AG10803 (cell line): ENCODE results near the gene C1QL1.
A peak's percentile ranks its signal among the peaks of the same experiment; 100 is the strongest.

ENCODE experiments used
- DNase-seq: peaks from one replicate; pipeline ENCODE4 v3.0.0; 2010; ENCODE audit warnings: low read depth
- H3K4me3 ChIP-seq: 2 replicates; pipeline ENCODE4 v1.5.1; 2011; ENCODE audit warnings: mild to moderate bottlenecking, low read length, control low read depth
- TF ChIP-seq, protein P1 (sequence below): conservative IDR thresholded peaks from 2 replicates; pipeline ENCODE4 v1.5.1; 2011; ENCODE audit warnings: mild to moderate bottlenecking, low read length, control low read depth, inconsistent platforms

The C1QL1 gene

DNA sequence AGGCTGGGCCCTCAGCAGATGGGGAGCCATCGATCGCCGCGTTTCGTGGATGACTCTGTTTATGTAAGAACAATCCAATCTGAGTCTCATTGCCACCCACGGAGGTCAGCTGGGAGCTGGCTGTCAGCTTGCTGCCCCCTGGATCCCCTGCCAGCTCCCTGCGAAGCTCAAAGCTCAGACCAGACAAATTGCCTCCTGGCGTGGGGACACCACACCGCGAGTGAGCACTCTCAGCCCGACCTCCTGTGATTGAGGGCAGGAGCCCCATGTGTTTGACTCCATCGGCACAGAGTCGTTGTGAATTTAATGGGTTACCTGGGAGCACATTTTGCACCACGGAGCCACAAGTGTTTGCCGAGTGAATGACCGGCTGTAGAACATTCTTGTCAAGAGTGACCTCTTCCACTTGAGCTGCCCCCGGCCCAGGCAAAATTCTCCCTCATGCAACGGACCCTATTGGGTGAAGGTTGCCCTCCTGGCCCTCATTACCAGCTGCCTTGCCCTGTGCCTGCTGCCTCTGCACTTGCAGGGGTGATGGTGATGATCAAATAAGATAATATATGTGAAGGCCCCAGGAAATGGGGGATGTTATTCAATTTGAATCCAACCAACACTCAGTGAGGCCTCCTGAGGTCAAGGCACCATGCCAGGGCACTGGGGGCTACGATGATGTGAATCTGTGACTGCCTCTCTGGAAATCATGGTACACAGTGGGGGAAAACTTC lies 45.2 kb downstream of the C1QL1 start:
- TF ChIP-seq, protein P1, sequence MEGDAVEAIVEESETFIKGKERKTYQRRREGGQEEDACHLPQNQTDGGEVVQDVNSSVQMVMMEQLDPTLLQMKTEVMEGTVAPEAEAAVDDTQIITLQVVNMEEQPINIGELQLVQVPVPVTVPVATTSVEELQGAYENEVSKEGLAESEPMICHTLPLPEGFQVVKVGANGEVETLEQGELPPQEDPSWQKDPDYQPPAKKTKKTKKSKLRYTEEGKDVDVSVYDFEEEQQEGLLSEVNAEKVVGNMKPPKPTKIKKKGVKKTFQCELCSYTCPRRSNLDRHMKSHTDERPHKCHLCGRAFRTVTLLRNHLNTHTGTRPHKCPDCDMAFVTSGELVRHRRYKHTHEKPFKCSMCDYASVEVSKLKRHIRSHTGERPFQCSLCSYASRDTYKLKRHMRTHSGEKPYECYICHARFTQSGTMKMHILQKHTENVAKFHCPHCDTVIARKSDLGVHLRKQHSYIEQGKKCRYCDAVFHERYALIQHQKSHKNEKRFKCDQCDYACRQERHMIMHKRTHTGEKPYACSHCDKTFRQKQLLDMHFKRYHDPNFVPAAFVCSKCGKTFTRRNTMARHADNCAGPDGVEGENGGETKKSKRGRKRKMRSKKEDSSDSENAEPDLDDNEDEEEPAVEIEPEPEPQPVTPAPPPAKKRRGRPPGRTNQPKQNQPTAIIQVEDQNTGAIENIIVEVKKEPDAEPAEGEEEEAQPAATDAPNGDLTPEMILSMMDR = no peak
- no peak for DNase-seq
- H3K4me3 ChIP-seq = no peak overlapping the region

GRCh38 chr17:44922136-44922535 lies 46.0 kb downstream of the C1QL1 start:
- TF ChIP-seq, protein P1 = no peak
- no peak for DNase-seq
- no peak overlapping the region for H3K4me3 ChIP-seq

- no peak for DNase-seq
- H3K4me3 ChIP-seq = no peak overlapping the region
- TF ChIP-seq, protein P1 = peak; percentile 29
These were observed 46.8 kb downstream of the C1QL1 start for GRCh38 chr17:44921122-44921882.

GRCh38 chr17:44920565-44920940 lies 47.5 kb downstream of the C1QL1 start:
- TF ChIP-seq, protein P1 = no peak
- DNase-seq = no peak
- no peak overlapping the region for H3K4me3 ChIP-seq

DNA sequence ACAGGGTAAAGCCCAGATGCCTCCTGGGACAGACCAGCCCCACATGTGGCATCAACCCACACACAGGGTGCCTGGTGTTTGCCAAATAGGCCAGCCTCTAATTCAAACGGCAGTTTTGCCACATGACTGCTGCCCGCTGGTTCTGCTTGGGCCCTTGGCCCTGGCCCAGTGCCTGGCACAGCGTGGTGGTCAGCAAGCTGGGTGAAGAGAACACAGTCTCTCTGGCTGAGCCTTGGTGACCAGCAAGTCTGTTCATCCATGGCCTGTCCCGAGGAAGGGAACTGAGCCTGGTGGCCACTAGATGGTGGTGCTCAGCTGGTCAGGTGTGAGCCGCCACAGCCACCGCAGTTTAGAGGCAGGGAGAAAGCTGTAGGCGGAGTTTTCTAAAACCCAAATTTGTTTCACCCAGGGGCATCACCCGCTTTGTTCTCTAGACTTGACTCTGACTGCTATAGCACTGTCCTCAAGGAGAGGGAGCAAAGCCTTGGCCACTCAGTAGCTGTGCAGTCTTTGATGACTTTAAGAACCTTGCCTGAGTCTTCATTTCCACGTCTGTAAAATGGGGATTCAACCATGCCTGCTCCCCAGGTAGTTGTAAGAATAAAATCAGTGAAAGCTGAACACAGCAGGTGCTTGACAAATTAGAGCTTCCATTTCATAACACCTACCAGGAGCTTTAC lies 48.1 kb downstream of the C1QL1 start:
- DNase-seq = peak; percentile 78
- no peak overlapping the region for H3K4me3 ChIP-seq
- TF ChIP-seq, protein P1 = peak; percentile 85

GRCh38 chr17:44919411-44919810 lies 48.7 kb downstream of the C1QL1 start:
- no peak overlapping the region for H3K4me3 ChIP-seq
- DNase-seq = no peak

More at GRCh38 chr17:44919411-44919810, 48.7 kb downstream of the C1QL1 start:
- TF ChIP-seq, protein P1 = no peak
